ENCODE measurements around the gene WDR74. TPM values are rescaled to one million over a fixed set of nuclear protein-coding genes. Genes with fewer than 3 reads are reported as not detected.
A peak's percentile ranks its signal among the peaks of the same experiment; 100 is the strongest.

Gene WDR74
- total RNA-seq, 6 experiments from 2014 or later, result 17.6 to 30.6 (median 24.3) TPM

GRCh38 chr11:62880803-62881578, 41.6 kb upstream of the WDR74 start, which contains the start of gene SLC3A2:
TSS of gene SLC3A2 (plus strand) at chr11:62880896. CDS start at chr11:62881024, 128 bp downstream.
- Histone ChIP-seq H3K9me3 (no peaks in the 10 kb centered on the region), H3K36me3 (peaks cover 0 to 36% (median 16%) of the 10 kb centered on the region in 4 donors), H3K4me3 (peak within 1 kb of the TSS; percentile 96 to 100 (median 98)), H3K27me3 (no peaks in the 10 kb centered on the region), H3K27ac (peak within 1 kb of the TSS; percentile 93 to 99 (median 93)), H3K4me1 (peaks cover 0 to 43% (median 18%) of the 10 kb centered on the region in 4 donors)
- under 1% methylated on average over 21 of the region's 69 CpGs for WGBS (ENCODE audit: insufficient coverage, low coverage, low lambda C conversion rate, missing lambda C conversion rate)
- ATAC-seq (peak; percentile 84 to 95 (median 90)), DNase-seq (peak; percentile 92 to 93 (median 92))
- intact Hi-C loops (cut with DNase I), result no loop called here
- TF ChIP-seq POLR2A (IDR thresholded peaks at IDR 0.05) (peak; percentile 99), CTCF (IDR thresholded peaks at IDR 0.05) (peak; percentile 49 to 89 (median 81))

- no peak for DNase-seq
- Histone ChIP-seq H3K27ac (peak overlapping the region; percentile 93 to 99 (median 93)), H3K9me3 (no peaks in the 10 kb centered on the region), H3K4me3 (peak overlapping the region; percentile 96 to 100 (median 98)), H3K36me3 (peaks cover 0 to 30% (median 13%) of the 10 kb centered on the region in 4 donors), H3K4me1 (peaks cover 0 to 50% (median 21%) of the 10 kb centered on the region in 4 donors), H3K27me3 (no peaks in the 10 kb centered on the region)
- 0% methylated on average over 15 of the region's 16 CpGs for WGBS (ENCODE audit: insufficient coverage, low coverage, low lambda C conversion rate, missing lambda C conversion rate)
- intact Hi-C loops (cut with DNase I), result no loop called here
- ATAC-seq, result peak; percentile 1 to 7 (median 6)
- no peak for TF ChIP-seq POLR2A (IDR thresholded peaks at IDR 0.05)
- no peak for TF ChIP-seq CTCF (IDR thresholded peaks at IDR 0.05)
These were observed 40.9 kb upstream of the WDR74 start for GRCh38 chr11:62880231-62880802.

- DNase-seq (no peak), ATAC-seq (no peak)
- WGBS (ENCODE audit: insufficient coverage, low coverage, low lambda C conversion rate, missing lambda C conversion rate), result 56% methylated on average over 7 of the region's 7 CpGs
- peaks cover 0 to 51% (median 21%) of the 10 kb centered on the region in 4 donors for H3K4me1 ChIP-seq
- TF ChIP-seq CTCF (IDR thresholded peaks at IDR 0.05), result no peak
- TF ChIP-seq POLR2A (IDR thresholded peaks at IDR 0.05), result no peak
- no peak overlapping the region for H3K4me3 ChIP-seq
- H3K36me3 ChIP-seq, result peaks cover 0 to 20% (median 9%) of the 10 kb centered on the region in 4 donors
- H3K27ac ChIP-seq, result peak overlapping the region; percentile 93 to 99 (median 93)
- H3K27me3 ChIP-seq, result no peaks in the 10 kb centered on the region
- intact Hi-C loops (cut with DNase I), result no loop called here
- no peaks in the 10 kb centered on the region for H3K9me3 ChIP-seq
These were observed 40.0 kb upstream of the WDR74 start for GRCh38 chr11:62879235-62879978.

GRCh38 chr11:62876712-62877111, 37.3 kb upstream of the WDR74 start:
- intact Hi-C loops (cut with DNase I), result no loop called here
- H3K27me3 ChIP-seq, result no peaks in the 10 kb centered on the region
- H3K4me1 ChIP-seq, result peaks cover 0 to 34% (median 14%) of the 10 kb centered on the region in 4 donors
- TF ChIP-seq CTCF (IDR thresholded peaks at IDR 0.05), result no peak
- no peak for TF ChIP-seq POLR2A (IDR thresholded peaks at IDR 0.05)
- peak overlapping the region in 2 of 3 donors; percentile 11 to 57 for H3K27ac ChIP-seq
- H3K36me3 ChIP-seq, result no peaks in the 10 kb centered on the region
- WGBS (ENCODE audit: insufficient coverage, low coverage, low lambda C conversion rate, missing lambda C conversion rate), result 9% methylated on average over 3 of the region's 6 CpGs
- no peaks in the 10 kb centered on the region for H3K9me3 ChIP-seq
- no peak overlapping the region for H3K4me3 ChIP-seq
- ATAC-seq, result peak in 3 of 4 donors; percentile 4 to 19 (median 6)
- DNase-seq, result peak in 2 of 3 donors; percentile 42 to 60
